Hepatocyte (in vitro differentiated cells): Measurements from ENCODE around the gene TNFRSF13B.

Experiments
- CTCF ChIP-seq: fragments of 200-600 bp; sonication (generic); IDR thresholded peaks from 2 replicates; pipeline ENCODE4 v1.5.1; 2016; ENCODE audit warnings: antibody characterized with exemption, mild to moderate bottlenecking; ENCODE audit not compliant: poor library complexity
- EZH2 ChIP-seq: fragments of 200-600 bp; sonication (generic); IDR thresholded peaks from 2 replicates; pipeline ENCODE4 v1.6.1; 2016; ENCODE audit warnings: antibody characterized with exemption, mild to moderate bottlenecking, borderline replicate concordance

- TF ChIP-seq CTCF, result no peak
- TF ChIP-seq EZH2, result no peak
Measured at GRCh38 chr17:17015230-17015629, 43.3 kb upstream of the TNFRSF13B start.
